ENCODE results near the gene HYI.

HYI gene

GRCh38 chr1:43482215-43482614 lies 28.5 kb upstream of the HYI start:
- H2AFZ ChIP-seq (ENCODE audit: low read depth, low read length, severe bottlenecking), result no peak overlapping the region

GRCh38 chr1:43481491-43481890 lies 27.8 kb upstream of the HYI start:
- Histone ChIP-seq H3K36me3 (ENCODE audit: low read length) (no peaks in the 10 kb centered on the region), H3K27ac (ENCODE audit: low read depth, low read length) (no peak overlapping the region), H3K9me3 (ENCODE audit: insufficient read depth, low read length) (no peaks in the 10 kb centered on the region), H2AFZ (ENCODE audit: low read depth, low read length, severe bottlenecking) (no peak overlapping the region), H3K9ac (ENCODE audit: low read length) (no peak overlapping the region), H3K4me2 (ENCODE audit: low read depth, low read length, poor library complexity, severe bottlenecking) (no peak overlapping the region), H3K4me3 (ENCODE audit: insufficient read depth, low read length, poor library complexity, severe bottlenecking) (no peak overlapping the region), H3F3A (ENCODE audit: insufficient read depth) (no peaks in the 10 kb centered on the region), H3K79me2 (ENCODE audit: insufficient read depth, low read length) (no peaks in the 10 kb centered on the region), H3K27me3 (ENCODE audit: low read length) (no peaks in the 10 kb centered on the region), H3K9me2 (replicated peaks; ENCODE audit: insufficient read depth, low read length) (no peaks in the 10 kb centered on the region), H4K20me1 (ENCODE audit: low read depth, low read length) (no peaks in the 10 kb centered on the region)
- TF ChIP-seq CTCF (IDR thresholded peaks at IDR 0.05; ENCODE audit: insufficient read depth, low read length, poor library complexity, severe bottlenecking), result no peak
- no peak for TF ChIP-seq EZH2phosphoT487 (conservative IDR thresholded peaks at IDR 0.05; ENCODE audit: low read length)

More at GRCh38 chr1:43482215-43482614, 28.5 kb upstream of the HYI start:
- no peaks in the 10 kb centered on the region for H3K27me3 ChIP-seq (ENCODE audit: low read length)
- no peaks in the 10 kb centered on the region for H3F3A ChIP-seq (ENCODE audit: insufficient read depth)
- no peaks in the 10 kb centered on the region for H3K9me2 ChIP-seq (replicated peaks; ENCODE audit: insufficient read depth, low read length)
- H3K4me2 ChIP-seq (ENCODE audit: low read depth, low read length, poor library complexity, severe bottlenecking), result no peak overlapping the region
- TF ChIP-seq CTCF (IDR thresholded peaks at IDR 0.05; ENCODE audit: insufficient read depth, low read length, poor library complexity, severe bottlenecking) (no peak), EZH2phosphoT487 (conservative IDR thresholded peaks at IDR 0.05; ENCODE audit: low read length) (no peak)
- no peak overlapping the region for H3K27ac ChIP-seq (ENCODE audit: low read depth, low read length)
- no peaks in the 10 kb centered on the region for H4K20me1 ChIP-seq (ENCODE audit: low read depth, low read length)
- no peak overlapping the region for H3K4me3 ChIP-seq (ENCODE audit: insufficient read depth, low read length, poor library complexity, severe bottlenecking)
- no peak overlapping the region for H3K9ac ChIP-seq (ENCODE audit: low read length)
- no peaks in the 10 kb centered on the region for H3K9me3 ChIP-seq (ENCODE audit: insufficient read depth, low read length)
- no peaks in the 10 kb centered on the region for H3K79me2 ChIP-seq (ENCODE audit: insufficient read depth, low read length)
- no peaks in the 10 kb centered on the region for H3K36me3 ChIP-seq (ENCODE audit: low read length)

GRCh38 chr1:43479414-43479813 lies 25.7 kb upstream of the HYI start:
- TF ChIP-seq CTCF (IDR thresholded peaks at IDR 0.05; ENCODE audit: insufficient read depth, low read length, poor library complexity, severe bottlenecking) (no peak), EZH2phosphoT487 (conservative IDR thresholded peaks at IDR 0.05; ENCODE audit: low read length) (no peak)
- Histone ChIP-seq H3K4me2 (ENCODE audit: low read depth, low read length, poor library complexity, severe bottlenecking) (no peak overlapping the region), H3K27me3 (ENCODE audit: low read length) (no peaks in the 10 kb centered on the region), H4K20me1 (ENCODE audit: low read depth, low read length) (no peaks in the 10 kb centered on the region), H3K9ac (ENCODE audit: low read length) (no peak overlapping the region), H3K9me3 (ENCODE audit: insufficient read depth, low read length) (no peaks in the 10 kb centered on the region), H3K79me2 (ENCODE audit: insufficient read depth, low read length) (no peaks in the 10 kb centered on the region), H3F3A (ENCODE audit: insufficient read depth) (no peaks in the 10 kb centered on the region), H2AFZ (ENCODE audit: low read depth, low read length, severe bottlenecking) (no peak overlapping the region), H3K27ac (ENCODE audit: low read depth, low read length) (no peak overlapping the region), H3K9me2 (replicated peaks; ENCODE audit: insufficient read depth, low read length) (no peaks in the 10 kb centered on the region), H3K4me3 (ENCODE audit: insufficient read depth, low read length, poor library complexity, severe bottlenecking) (no peak overlapping the region), H3K36me3 (ENCODE audit: low read length) (no peaks in the 10 kb centered on the region)
